ENCODE measurements around the gene HDAC8. TPM values are rescaled to one million over a fixed set of nuclear protein-coding genes. Genes with fewer than 3 reads are reported as not detected.

Gene HDAC8
- total RNA-seq, 6 experiments from 2014 or later = 12.6 to 19.4 (median 17.0) TPM

- TF ChIP-seq CTCF (IDR thresholded peaks at IDR 0.05) (no peak), POLR2A (IDR thresholded peaks at IDR 0.05) (no peak)
- DNase-seq = no peak
- intact Hi-C loops (cut with DNase I) = no loop called here
- H3K27ac ChIP-seq = no peak overlapping the region
- ATAC-seq = no peak
- H3K9me3 ChIP-seq = no peaks in the 10 kb centered on the region
- H3K27me3 ChIP-seq = no peaks in the 10 kb centered on the region
- H3K36me3 ChIP-seq = no peaks in the 10 kb centered on the region
- H3K4me1 ChIP-seq = no peaks in the 10 kb centered on the region
- H3K4me3 ChIP-seq = no peak overlapping the region
- WGBS (ENCODE audit: insufficient coverage, low coverage, low lambda C conversion rate, missing lambda C conversion rate) = 60% methylated on average over 3 of the region's 3 CpGs
These were observed 201.2 kb downstream of the HDAC8 start for GRCh38 chrX:72371405-72371804.

GRCh38 chrX:72368796-72369195 lies 203.8 kb downstream of the HDAC8 start:
- ATAC-seq = no peak
- Histone ChIP-seq H3K4me3 (no peak overlapping the region), H3K27me3 (no peaks in the 10 kb centered on the region), H3K36me3 (no peaks in the 10 kb centered on the region), H3K27ac (no peak overlapping the region), H3K4me1 (no peaks in the 10 kb centered on the region), H3K9me3 (no peaks in the 10 kb centered on the region)
- 34% methylated on average over 4 of the region's 8 CpGs for WGBS (ENCODE audit: insufficient coverage, low coverage, low lambda C conversion rate, missing lambda C conversion rate)
- intact Hi-C loops (cut with DNase I) = no loop called here
- TF ChIP-seq CTCF (IDR thresholded peaks at IDR 0.05) (no peak), POLR2A (IDR thresholded peaks at IDR 0.05) (no peak)
- no peak for DNase-seq

- 100% methylated on average over 1 of the region's 1 CpG for WGBS (ENCODE audit: insufficient coverage, low coverage, low lambda C conversion rate, missing lambda C conversion rate)
- no peak for ATAC-seq
- Histone ChIP-seq H3K27me3 (no peaks in the 10 kb centered on the region), H3K9me3 (no peaks in the 10 kb centered on the region), H3K27ac (no peak overlapping the region), H3K4me3 (no peak overlapping the region), H3K36me3 (no peaks in the 10 kb centered on the region), H3K4me1 (no peaks in the 10 kb centered on the region)
- DNase-seq = no peak
- intact Hi-C loops (cut with DNase I) = no loop called here
- TF ChIP-seq CTCF (IDR thresholded peaks at IDR 0.05) (no peak), POLR2A (IDR thresholded peaks at IDR 0.05) (no peak)
These were observed 205.1 kb downstream of the HDAC8 start for GRCh38 chrX:72367516-72367915.

- TF ChIP-seq CTCF (IDR thresholded peaks at IDR 0.05) (no peak), POLR2A (IDR thresholded peaks at IDR 0.05) (no peak)
- ATAC-seq = no peak
- H3K4me1 ChIP-seq = no peaks in the 10 kb centered on the region
These were observed 205.8 kb downstream of the HDAC8 start for GRCh38 chrX:72366701-72367454.

More at GRCh38 chrX:72366701-72367454, 205.8 kb downstream of the HDAC8 start:
- 75% methylated on average over 6 of the region's 10 CpGs for WGBS (ENCODE audit: insufficient coverage, low coverage, low lambda C conversion rate, missing lambda C conversion rate)
- Histone ChIP-seq H3K36me3 (no peaks in the 10 kb centered on the region), H3K9me3 (no peaks in the 10 kb centered on the region), H3K27ac (no peak overlapping the region), H3K4me3 (no peak overlapping the region), H3K27me3 (no peaks in the 10 kb centered on the region)
- intact Hi-C loops (cut with DNase I) = no loop called here
- DNase-seq = no peak
